ENCODE results near the gene FBXW8.

GRCh38 chr12:117034249-117034648 is 123.5 kb downstream of the FBXW8 start:
- TF ChIP-seq CTCF (IDR thresholded peaks at IDR 0.05) (no peak), POLR2A (IDR thresholded peaks at IDR 0.05) (no peak)

All from thyroid gland (tissue), 4 donors.